HG02870 (cell line): ENCODE measurements around the gene ASCC3.
A peak's percentile ranks its signal among the peaks of the same experiment; 100 is the strongest.

ENCODE experiments used
- ATAC-seq: cut with Tn5 transposase; IDR thresholded peaks from one replicate; pipeline ENCODE4 v1.9.1; 2021; ENCODE audit warnings: mild to moderate bottlenecking, moderate library complexity; ENCODE audit not compliant: unreplicated experiment

ASCC3 gene

DNA sequence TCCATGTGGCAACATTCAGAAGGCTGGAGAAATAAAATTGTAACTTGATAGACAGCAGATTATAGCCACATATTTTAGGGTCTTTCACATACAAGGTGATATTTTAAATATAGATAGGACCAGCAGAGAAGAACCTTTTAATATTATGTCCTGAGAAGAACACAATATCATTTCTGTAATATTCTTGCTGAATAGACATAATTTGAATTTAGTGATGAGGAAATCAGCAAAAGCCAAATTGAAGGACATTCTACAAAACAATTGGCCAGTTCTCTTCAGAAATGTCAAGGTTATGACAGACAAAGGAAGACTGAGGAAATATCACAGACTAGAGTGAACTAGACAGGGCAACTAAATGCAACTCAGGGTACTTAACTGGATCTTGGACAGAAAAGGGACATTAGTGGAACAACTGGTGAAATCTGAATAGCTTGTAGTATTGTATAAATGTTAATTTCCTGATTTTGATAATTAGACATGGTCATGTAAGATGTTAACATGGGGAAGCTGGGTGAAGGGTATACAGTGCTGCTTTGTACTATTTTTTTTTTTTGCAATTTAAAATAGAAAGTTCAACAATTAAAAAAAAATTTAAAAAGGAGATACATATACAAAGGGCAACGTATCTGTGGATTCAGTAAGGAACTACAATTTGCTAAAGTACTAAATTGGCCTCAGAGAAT is 281.9 kb downstream of the ASCC3 start:
- ATAC-seq, result no peak

DNA sequence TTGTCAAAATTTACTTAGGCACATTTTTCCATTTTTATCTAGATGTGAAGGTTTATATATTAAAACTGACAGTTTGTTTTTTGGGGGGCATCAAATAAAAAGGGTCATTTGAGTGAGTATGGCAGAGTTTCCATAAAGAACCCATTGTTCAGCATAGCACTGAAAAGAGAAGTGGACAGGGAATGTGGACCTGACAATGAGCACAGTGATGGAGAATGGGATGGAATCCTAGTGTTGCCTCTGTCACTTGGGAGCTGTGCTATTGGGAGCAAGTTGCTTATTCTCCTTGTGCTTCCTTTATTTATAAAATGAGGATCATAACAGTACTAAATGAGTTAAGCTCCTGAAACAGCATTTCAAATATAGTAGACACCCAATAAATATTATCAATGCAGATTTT is 285.7 kb downstream of the ASCC3 start:
- ATAC-seq, result no peak

- ATAC-seq, result peak; percentile 48
These were observed 287.6 kb downstream of the ASCC3 start for GRCh38 chr6:100593522-100593921.

- ATAC-seq, result no peak
These were observed 288.2 kb downstream of the ASCC3 start for GRCh38 chr6:100592929-100593328.

GRCh38 chr6:100577425-100577824 is 303.7 kb downstream of the ASCC3 start:
- no peak for ATAC-seq

- no peak for ATAC-seq
These were observed 305.2 kb downstream of the ASCC3 start for GRCh38 chr6:100575921-100576320.

GRCh38 chr6:100574836-100575235 is 306.3 kb downstream of the ASCC3 start:
- no peak for ATAC-seq

GRCh38 chr6:100573166-100573565 is 308.0 kb downstream of the ASCC3 start:
- ATAC-seq, result no peak

GRCh38 chr6:100568255-100568654 is 312.9 kb downstream of the ASCC3 start:
- ATAC-seq, result no peak

GRCh38 chr6:100566563-100566962 is 314.6 kb downstream of the ASCC3 start:
- ATAC-seq, result no peak

DNA sequence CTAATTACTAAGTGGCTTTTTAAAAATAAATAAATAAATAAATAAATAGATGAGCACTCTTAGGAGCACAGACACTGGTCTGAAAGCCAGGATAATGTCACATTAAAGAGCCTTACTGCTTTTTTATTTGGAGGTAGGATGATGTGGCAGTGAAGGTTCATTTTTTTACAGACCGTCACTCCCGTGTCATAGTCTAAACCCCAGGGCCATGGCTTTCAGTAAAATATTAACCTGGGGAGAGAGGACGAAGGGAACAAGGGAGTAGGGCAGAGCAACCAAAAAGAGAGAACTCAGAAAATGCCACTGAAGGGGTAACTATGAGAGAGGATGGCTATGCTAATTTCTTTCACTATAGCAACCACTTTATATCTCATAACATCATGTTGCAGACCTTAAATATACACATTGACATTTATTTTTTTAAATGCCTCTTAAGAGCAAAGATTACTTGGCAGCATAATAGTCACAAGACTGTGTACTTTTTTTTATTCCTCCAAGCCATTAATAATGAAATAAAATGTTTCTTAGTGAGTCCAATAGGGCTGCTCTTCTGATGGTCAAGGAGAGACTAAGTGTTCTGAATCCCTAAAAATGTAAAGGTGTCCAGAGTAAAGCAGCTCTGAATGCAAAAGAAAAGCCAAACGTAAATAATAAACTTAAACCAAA is 315.6 kb downstream of the ASCC3 start:
- ATAC-seq, result no peak

DNA sequence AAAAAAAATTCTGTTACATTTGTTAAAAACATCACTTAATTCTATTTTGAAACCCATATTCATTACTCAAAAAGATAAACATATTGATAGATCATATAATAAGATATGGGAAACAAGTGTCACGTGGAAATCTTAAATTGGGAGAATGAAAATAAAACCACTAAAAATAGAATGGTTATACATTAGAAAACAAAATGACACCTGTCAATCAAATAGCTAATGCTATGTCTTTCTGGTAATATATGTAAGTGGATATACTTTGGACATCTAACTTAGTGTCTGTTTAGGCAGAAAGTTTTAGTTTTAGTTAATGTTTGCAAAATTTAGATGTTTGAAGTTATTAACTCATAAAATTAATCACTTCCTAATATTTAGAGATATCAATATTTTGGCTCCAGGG is 321.3 kb downstream of the ASCC3 start:
- no peak for ATAC-seq

GRCh38 chr6:100554228-100554627 is 326.9 kb downstream of the ASCC3 start:
- ATAC-seq, result no peak

GRCh38 chr6:100553243-100553642 is 327.9 kb downstream of the ASCC3 start:
- no peak for ATAC-seq

DNA sequence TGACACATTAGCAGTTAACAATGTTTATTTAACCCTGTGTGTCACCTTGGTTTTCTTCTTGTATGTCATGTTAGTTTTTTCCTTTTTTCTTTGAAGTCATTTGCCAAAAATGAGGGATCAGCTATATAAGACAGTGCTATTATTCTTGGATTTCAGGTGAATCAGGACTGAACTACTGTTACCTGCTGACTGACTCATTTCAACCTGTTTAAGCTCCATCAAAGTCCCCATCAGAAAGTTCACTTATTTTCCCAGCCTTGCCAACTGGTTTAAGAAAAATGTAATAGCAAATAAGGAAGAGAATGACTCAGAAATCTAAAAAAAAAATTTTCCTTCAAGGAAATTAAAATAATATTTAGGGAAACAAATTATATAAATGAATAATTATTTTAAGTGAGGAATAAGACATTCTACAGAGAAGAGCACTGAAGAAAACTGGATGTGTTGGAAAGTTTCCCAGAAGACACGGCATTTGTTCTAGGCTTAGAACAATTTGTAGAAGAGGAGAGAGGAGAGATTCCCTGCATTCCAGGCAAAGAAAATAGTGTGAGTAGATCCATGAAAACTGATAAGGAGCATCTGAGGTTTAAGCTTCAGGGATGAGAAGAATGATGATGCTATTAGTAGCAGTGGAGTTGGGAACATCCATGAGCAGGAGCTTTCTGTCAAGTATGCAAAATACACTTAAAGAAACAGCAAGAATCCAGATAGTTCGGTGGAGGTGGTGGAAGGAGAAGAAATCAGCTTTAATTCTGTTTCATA is 331.5 kb downstream of the ASCC3 start:
- ATAC-seq, result no peak

GRCh38 chr6:100538086-100538485 is 343.0 kb downstream of the ASCC3 start:
- no peak for ATAC-seq

DNA sequence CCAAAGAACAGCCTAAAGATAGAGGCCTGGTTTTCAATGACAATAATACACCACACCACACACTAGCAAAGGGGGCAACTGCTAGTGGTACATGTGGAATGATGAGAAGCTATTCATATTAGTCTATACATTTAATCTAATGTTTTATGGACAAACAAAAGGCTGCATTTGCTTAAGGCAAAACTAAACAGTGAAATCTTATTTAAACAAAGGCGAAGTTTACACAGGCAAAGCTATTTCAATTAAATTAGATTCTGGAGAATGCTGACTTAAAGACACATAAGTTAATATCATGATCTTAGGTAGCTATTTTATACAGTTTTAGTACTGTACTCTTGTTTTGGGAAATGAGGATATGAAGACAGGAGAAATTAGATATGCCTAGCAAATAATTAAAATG is 362.5 kb downstream of the ASCC3 start:
- ATAC-seq, result no peak

- ATAC-seq, result no peak
These were observed 363.5 kb downstream of the ASCC3 start for GRCh38 chr6:100517633-100518032.

GRCh38 chr6:100517106-100517505 is 364.0 kb downstream of the ASCC3 start:
- ATAC-seq, result no peak

DNA sequence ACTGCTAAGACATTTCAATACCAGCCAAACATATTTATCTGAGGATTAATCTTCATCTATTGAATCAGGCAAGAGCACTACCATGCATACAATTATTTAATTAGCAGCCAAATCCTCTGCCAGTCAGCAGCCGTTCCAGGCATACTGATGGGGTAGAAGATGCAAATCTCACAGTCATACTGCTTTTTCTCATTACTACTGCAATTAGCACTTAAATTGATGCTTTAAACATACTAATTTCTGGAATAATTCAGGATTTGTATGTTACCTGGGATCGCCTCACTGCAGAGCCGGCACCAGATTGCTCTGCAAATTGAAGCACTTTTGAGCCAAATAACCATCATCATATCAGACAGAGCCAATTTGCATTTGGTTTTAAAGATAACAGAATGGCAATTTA is 366.5 kb downstream of the ASCC3 start:
- ATAC-seq, result no peak

DNA sequence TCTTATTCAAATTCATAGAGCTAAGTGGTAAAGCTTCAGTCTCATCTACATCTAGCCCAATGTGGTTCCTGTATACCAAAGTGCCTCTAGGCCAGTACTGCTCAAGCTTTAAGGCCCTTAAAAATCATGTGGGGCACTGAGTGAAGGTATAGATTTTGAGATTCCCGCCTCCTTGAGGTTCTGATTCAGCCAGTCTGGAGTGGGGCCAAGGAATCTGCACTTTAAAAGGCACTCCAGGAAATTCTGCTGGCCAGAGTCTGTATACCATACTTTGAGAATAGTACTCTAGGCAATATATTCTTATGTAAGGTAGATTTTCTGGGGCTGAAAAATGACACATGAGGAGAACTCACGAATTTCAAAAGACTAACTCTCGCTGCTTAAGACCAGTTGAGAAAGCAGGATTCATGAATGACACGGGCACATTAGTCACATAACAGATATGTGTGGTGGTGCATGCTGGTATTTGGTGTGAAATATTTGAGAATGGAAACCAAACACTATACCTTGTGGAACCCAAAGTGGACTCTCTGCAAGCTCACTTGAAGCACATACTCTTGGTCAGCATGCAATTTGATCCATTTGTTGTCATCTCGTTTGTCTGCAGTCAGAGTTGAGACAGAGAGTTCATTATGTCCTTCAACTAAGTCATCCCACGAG is 368.8 kb downstream of the ASCC3 start:
- no peak for ATAC-seq
